ENCODE results near the gene ANKRD33.

ANKRD33 gene

DNA sequence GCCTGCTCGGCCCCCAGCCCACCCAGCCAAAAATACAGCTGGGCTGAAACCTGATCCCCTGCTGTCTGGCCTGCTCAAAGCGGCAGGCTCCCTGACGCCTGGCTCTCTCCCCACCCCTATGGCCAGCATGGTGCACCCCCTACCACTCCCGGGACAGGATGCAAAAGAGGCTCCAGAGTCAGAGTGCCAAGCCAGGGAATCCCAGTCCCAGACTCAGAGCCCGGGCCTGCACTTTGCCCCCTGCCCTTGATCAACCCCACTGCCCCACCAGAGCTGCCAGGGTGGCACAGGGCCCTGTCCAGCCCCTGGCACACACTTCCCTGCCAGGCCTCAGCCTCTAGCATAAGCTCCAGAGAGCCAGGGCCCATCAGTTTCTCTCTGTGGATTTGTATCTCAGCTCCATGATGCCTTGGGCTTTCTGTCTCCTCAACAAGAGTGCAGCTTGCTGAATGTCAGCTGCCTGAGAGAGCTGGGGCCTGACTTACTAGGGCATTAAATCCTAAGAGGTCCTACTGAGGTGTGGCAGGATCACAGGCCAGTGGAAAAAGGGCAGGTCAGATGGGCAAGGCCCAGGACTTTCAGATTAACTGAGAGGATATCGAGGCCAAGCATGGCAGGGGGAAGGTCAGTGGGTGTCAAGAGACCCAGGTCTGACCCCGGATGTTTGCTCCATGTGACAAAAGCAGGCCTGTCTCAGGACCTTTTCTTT lies 33.3 kb downstream of the ANKRD33 start:
- no peak for FAIRE-seq

DNA sequence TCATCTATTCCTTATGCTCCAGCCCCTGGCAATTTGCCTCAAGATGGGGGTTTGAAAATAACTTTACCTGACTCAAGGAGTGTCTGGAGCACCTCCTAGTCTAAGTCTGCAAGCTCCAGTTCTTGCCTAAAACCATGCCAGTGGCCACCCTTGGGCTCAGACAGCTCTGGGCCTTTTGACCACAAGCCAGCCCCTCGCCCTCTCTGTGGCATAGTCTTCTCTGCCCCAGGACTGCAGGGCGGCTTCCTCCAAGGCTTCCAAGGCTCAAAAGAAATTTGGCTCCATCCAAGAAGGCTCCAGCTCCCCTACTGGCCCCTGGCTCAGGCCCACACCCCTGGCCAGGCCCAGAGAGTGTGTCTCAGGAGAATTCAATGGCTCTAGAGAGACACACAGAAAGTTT lies 34.2 kb downstream of the ANKRD33 start:
- FAIRE-seq = no peak

- FAIRE-seq = no peak
These were observed 35.0 kb downstream of the ANKRD33 start for GRCh38 chr12:51922762-51923505.

GRCh38 chr12:51923506-51924365 lies 35.8 kb downstream of the ANKRD33 start:
- FAIRE-seq = no peak

GRCh38 chr12:51924551-51925319 lies 36.8 kb downstream of the ANKRD33 start:
- no peak for FAIRE-seq

- no peak for FAIRE-seq
These were observed 37.6 kb downstream of the ANKRD33 start for GRCh38 chr12:51925346-51926063.

DNA sequence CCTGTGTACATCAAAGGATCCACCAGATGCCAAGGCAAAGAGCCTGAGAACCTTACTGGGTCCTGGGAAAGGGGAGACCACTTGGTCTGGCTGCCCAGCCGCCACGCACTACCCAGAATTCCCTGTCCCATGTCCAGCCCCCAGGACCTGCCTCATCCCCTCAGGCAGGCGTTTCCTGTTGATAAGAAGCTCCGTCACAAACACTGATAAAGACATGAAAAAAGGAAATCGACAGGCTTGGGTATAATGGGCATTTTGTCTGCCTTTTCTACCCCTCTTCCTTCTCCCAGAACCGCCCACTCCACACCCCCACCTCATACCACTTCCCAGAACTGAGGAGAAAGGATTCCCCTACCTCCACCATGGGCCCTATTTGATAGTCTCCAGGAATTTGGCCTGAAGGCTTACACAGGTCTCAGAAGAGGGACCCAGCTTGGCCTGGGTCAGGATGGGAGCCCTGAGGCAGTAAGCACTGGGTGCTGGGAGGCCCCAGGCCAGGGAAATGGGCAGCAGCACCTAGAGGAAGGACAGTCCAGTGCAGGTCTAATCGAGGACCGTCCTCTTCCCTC lies 38.2 kb downstream of the ANKRD33 start:
- no peak for FAIRE-seq

- FAIRE-seq = no peak
These were observed 38.8 kb downstream of the ANKRD33 start for GRCh38 chr12:51926718-51927117.

- no peak for FAIRE-seq
These were observed 44.5 kb downstream of the ANKRD33 start for GRCh38 chr12:51932218-51933076.

- no peak for FAIRE-seq
These were observed 46.2 kb downstream of the ANKRD33 start for GRCh38 chr12:51934080-51934479.

- FAIRE-seq = no peak
These were observed 50.0 kb downstream of the ANKRD33 start for GRCh38 chr12:51937926-51938325.

DNA sequence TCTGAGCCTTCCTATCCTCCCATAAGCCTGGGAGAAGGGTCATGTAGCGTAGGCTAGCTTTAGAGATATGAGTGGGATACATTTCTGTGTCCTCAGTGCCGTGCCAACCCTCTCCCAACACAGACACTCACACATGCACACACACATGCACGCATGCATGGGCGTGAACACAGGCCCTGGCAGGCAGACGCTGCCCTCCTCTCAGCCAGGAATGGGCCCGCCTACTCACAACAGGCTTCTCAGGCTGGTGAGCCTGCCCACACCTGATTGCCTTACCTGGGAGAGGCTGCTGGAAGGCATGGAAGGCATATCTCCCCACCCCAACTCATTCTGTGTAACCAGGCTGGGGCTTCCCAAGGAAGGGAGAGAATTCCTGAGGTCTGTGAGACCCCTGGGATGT lies 50.8 kb downstream of the ANKRD33 start:
- FAIRE-seq = no peak

- no peak for FAIRE-seq
These were observed 53.2 kb downstream of the ANKRD33 start for GRCh38 chr12:51941011-51941581.
